ENCODE measurements around the gene HEY2. TPM values are rescaled to one million over a fixed set of nuclear protein-coding genes. Genes with fewer than 3 reads are reported as not detected.

The HEY2 gene
- total and polyA plus RNA-seq, 2 of the 8 experiments (the other 6 are each of a cell fraction or from before 2014, with no cell fraction given) = 9.1 to 16.2 TPM

DNA sequence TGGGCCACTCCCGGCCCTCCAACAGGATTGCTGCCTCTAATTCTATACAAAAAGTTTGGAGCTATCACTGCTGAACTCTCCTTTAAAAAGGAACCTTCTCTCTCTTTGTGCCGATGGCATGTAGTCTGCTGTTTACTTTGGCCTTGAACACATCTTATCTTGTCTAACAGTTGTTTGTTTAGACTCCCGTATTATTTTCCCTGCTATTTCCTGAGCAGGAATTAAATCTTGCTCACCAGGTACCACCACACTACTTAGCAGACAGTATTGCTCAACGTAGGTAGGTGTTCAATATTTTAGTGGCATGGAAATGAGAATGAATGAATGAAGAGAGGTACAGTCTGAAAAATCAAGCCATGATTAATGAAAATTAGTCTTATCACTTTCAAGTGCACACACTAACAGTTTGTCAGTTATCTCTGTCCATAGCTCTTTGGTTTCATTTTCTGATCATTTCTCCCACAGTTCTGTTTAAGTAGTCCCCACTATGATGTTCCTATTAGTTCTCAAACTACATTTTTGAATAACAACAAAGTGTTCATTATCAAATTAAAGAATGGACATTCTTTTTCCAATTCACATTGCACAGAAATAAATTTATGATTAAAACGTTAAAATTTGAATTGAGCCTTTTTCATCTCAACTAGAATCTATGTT is 6.8 kb upstream of the HEY2 start:
- H3K14ac ChIP-seq (ENCODE audit: insufficient read length) = no peak overlapping the region
- H3K27me3 ChIP-seq (replicated peaks in 1 of 4; ENCODE audit: control insufficient read depth in 3 of 4, extremely low read depth in 1 of 4, insufficient read depth in 3 of 4, low read length in 3 of 4) = peaks cover 0 to 7% (median 2%) of the 10 kb centered on the region in 4 experiments; a peak in 4 of 7 replicates
- no peak overlapping the region for H3K4me2 ChIP-seq (ENCODE audit: insufficient read depth in 1 of 2, low read depth in 2 of 2, low read length in 2 of 2)
- no peak overlapping the region for H2BK20ac ChIP-seq (ENCODE audit: low read length)
- no peak overlapping the region for H2BK5ac ChIP-seq (ENCODE audit: low read depth, low read length)
- no peak overlapping the region for H2AK5ac ChIP-seq (ENCODE audit: low read depth, low read length)
- no peaks in the 10 kb centered on the region for H4K20me1 ChIP-seq (replicated peaks in 1 of 2; ENCODE audit: control insufficient read depth in 1 of 2, insufficient read depth in 2 of 2, low read length in 2 of 2)
- no peak overlapping the region for H3K4ac ChIP-seq (replicated peaks; ENCODE audit: insufficient read length, low read depth, low read length)
- peaks cover 2 to 10% (median 5%) of the 10 kb centered on the region in 4 experiments; a peak in 5 of 7 replicates for H3K4me1 ChIP-seq (replicated peaks in 1 of 4; ENCODE audit: control insufficient read depth in 3 of 4, insufficient read depth in 4 of 4, low read length in 3 of 4)
- H3K27ac ChIP-seq (ENCODE audit: low read depth, low read length) = no peak overlapping the region
- no peaks in the 10 kb centered on the region for H3K79me2 ChIP-seq (ENCODE audit: control insufficient read depth in 1 of 2, insufficient read depth in 2 of 2, low read length in 2 of 2)
- 78% methylated on average over 5 of the region's 5 CpGs; no CpG with 5 or more reads in 1 of the 2 experiments for WGBS, 2 experiments (ENCODE audit: extremely low coverage in 1 of 2, insufficient coverage in 1 of 2, insufficient read length in 1 of 2, insufficient replicate concordance in 2 of 2, low coverage in 1 of 2, low lambda C conversion rate in 2 of 2, missing lambda C conversion rate in 1 of 2)
- H3K36me3 ChIP-seq (ENCODE audit: control insufficient read depth in 2 of 4, insufficient read depth in 4 of 4, low read length in 3 of 4) = no peaks in the 10 kb centered on the region
- no peak overlapping the region for H3K18ac ChIP-seq (ENCODE audit: extremely low read depth, low read length)
- no peaks in the 10 kb centered on the region for H3K79me1 ChIP-seq (ENCODE audit: low read depth, low read length)
- H3K23me2 ChIP-seq (ENCODE audit: low read depth, low read length) = peaks cover 5% of the 10 kb centered on the region
- H3K9me3 ChIP-seq (ENCODE audit: insufficient read depth in 2 of 2, low read depth in 1 of 2, low read length in 1 of 2) = no peaks in the 10 kb centered on the region; a peak in 1 of 4 replicates
- no peak overlapping the region for H4K91ac ChIP-seq (replicated peaks; ENCODE audit: insufficient read length, low read length)
- no peak for TF ChIP-seq JUN (IDR thresholded peaks at IDR 0.05; ENCODE audit: low read depth, low read length)
- no peak for TF ChIP-seq GABPA (IDR thresholded peaks at IDR 0.05; ENCODE audit: borderline replicate concordance, insufficient read depth, low read length)
- TF ChIP-seq EGR1 (IDR thresholded peaks at IDR 0.05; ENCODE audit: borderline replicate concordance, low read depth, low read length) = no peak
- TF ChIP-seq NANOG (IDR thresholded peaks at IDR 0.05; ENCODE audit: insufficient read depth, low read depth, low read length, poor library complexity, severe bottlenecking) = no peak
- TF ChIP-seq ZNF274 (IDR thresholded peaks at IDR 0.05; ENCODE audit: borderline replicate concordance, extremely low read depth, low read length) = no peak
- CTCF ChIA-PET (ENCODE audit: partially characterized antibody) = interaction anchor here (0.7 to 1.3 kb wide), 5 partner anchors 14 to 427 kb away, joined by 3 to 6 read pairs (median 3); no protein-coding TSS in a partner anchor
- no peak overlapping the region for H2BK12ac ChIP-seq (ENCODE audit: low read depth, low read length)
- H3K56ac ChIP-seq (replicated peaks; ENCODE audit: insufficient read length, low read depth, low read length) = no peak overlapping the region
- no peak for FAIRE-seq
- no peak overlapping the region for H2AFZ ChIP-seq (ENCODE audit: low read length)
- no peak overlapping the region for H4K5ac ChIP-seq (ENCODE audit: insufficient read length, low read depth, low read length)
- H2BK120ac ChIP-seq (replicated peaks; ENCODE audit: low read depth, low read length) = no peak overlapping the region
- DNase-seq (ENCODE audit: low read depth in 1 of 2, low spot score in 2 of 2) = no peak
- no peak overlapping the region for H2BK15ac ChIP-seq (ENCODE audit: low read length)
- no peak overlapping the region for H4K8ac ChIP-seq (ENCODE audit: extremely low read depth, insufficient read depth, low read length)
- no peak overlapping the region for H3K23ac ChIP-seq (ENCODE audit: insufficient read length)
- POLR2A ChIA-PET (ENCODE audit: partially characterized antibody) = interaction anchor here (1.1 to 1.9 kb wide), 3 partner anchors 13 to 42 kb away, joined by 3 to 7 read pairs (median 3); no protein-coding TSS in a partner anchor
- H3K9ac ChIP-seq (replicated peaks in 1 of 4; ENCODE audit: extremely low read depth in 1 of 4, low read depth in 3 of 4, low read length in 3 of 4) = no peak overlapping the region
- H3K4me3 ChIP-seq (ENCODE audit: extremely low read depth in 1 of 4, insufficient read depth in 2 of 4, low read depth in 3 of 4, low read length in 4 of 4) = no peak overlapping the region; a peak in 1 of 8 replicates

Measured in H1 (cell line).